Activated CD8-positive, alpha-beta memory T cell treated with anti-CD3 and anti-CD28 coated beads for 4 hours (primary cell): ENCODE data around the gene CRB2.

Experiments used
- DNase-seq, 2 donors: peaks; one replicate each; pipeline ENCODE4 v3.0.0-alpha.2; 2020; ENCODE audit warnings: low read depth in 2 of 2

The CRB2 gene

GRCh38 chr9:123364241-123364824 is 8.3 kb downstream of the CRB2 start:
- DNase-seq = no peak

- DNase-seq = no peak
Observed at GRCh38 chr9:123365287-123365880, 9.4 kb downstream of the CRB2 start.

- no peak for DNase-seq
Observed at GRCh38 chr9:123365881-123366528, 10.0 kb downstream of the CRB2 start.

- no peak for DNase-seq
Observed at GRCh38 chr9:123368023-123368422, 12.0 kb downstream of the CRB2 start.

GRCh38 chr9:123368536-123369153 is 12.6 kb downstream of the CRB2 start:
- DNase-seq = no peak

- DNase-seq = no peak
Observed at GRCh38 chr9:123369296-123369695, 13.3 kb downstream of the CRB2 start.

GRCh38 chr9:123370108-123370507 is 14.1 kb downstream of the CRB2 start:
- DNase-seq = no peak

- DNase-seq = no peak
Observed at GRCh38 chr9:123370526-123371227, 14.7 kb downstream of the CRB2 start.

- DNase-seq = no peak
Observed at GRCh38 chr9:123371228-123371584, 15.2 kb downstream of the CRB2 start.

- no peak for DNase-seq
Observed at GRCh38 chr9:123371805-123372590, 16.0 kb downstream of the CRB2 start.

- DNase-seq = no peak
Observed at GRCh38 chr9:123372766-123373446, 16.9 kb downstream of the CRB2 start.

- DNase-seq = no peak
Observed at GRCh38 chr9:123373447-123373923, 17.5 kb downstream of the CRB2 start.

- no peak for DNase-seq
Observed at GRCh38 chr9:123373946-123374345, 17.9 kb downstream of the CRB2 start.

GRCh38 chr9:123375469-123376132 is 19.6 kb downstream of the CRB2 start:
- no peak for DNase-seq

GRCh38 chr9:123376218-123377071 is 20.4 kb downstream of the CRB2 start:
- DNase-seq = no peak

GRCh38 chr9:123377211-123377971 is 21.4 kb downstream of the CRB2 start:
- no peak for DNase-seq

GRCh38 chr9:123378025-123378424 is 22.0 kb downstream of the CRB2 start:
- DNase-seq = no peak

GRCh38 chr9:123378956-123379660 is 23.1 kb downstream of the CRB2 start:
- no peak for DNase-seq
